Left lung (tissue), 10 donors: Measurements from ENCODE around the gene OR51A7. TPM values are rescaled to one million over a fixed set of nuclear protein-coding genes. Genes with fewer than 3 reads are reported as not detected.

Experiments used
- ATAC-seq: fragments of 200-7000 bp; cut with Tn5 transposase; one replicate; pipeline ENCODE4 v1.9.1; 2020; ENCODE audit warnings: moderate library complexity
- DNase-seq, 4 donors: peaks; one replicate each; pipeline ENCODE4 v3.0.0-alpha.2; 2013 to 2020
- H3K27ac ChIP-seq, 2 donors: fragments of 200-600 bp; sonication (generic) in 1 of 2; one replicate each; pipeline versions ENCODE4 v1.5.0 to v1.8.0; 2020 to 2021
- H3K27me3 ChIP-seq, 2 donors: fragments of 200-600 bp; sonication (generic) in 1 of 2; one replicate each; pipeline versions ENCODE4 v1.5.0 to v1.8.0; 2020 to 2021
- H3K36me3 ChIP-seq, 2 donors: fragments of 200-600 bp; sonication (generic) in 1 of 2; one replicate each; pipeline versions ENCODE4 v1.5.0 to v1.8.0; 2020 to 2021
- H3K4me1 ChIP-seq, 2 donors: fragments of 200-600 bp; one replicate each; pipeline ENCODE4 v1.8.0; 2021
- H3K4me3 ChIP-seq, 2 donors: fragments of 200-600 bp; sonication (generic) in 1 of 2; one replicate each; pipeline versions ENCODE4 v1.5.0 to v1.8.0; 2020 to 2021; ENCODE audit warnings: mild to moderate bottlenecking in 1 of 2
- H3K9me3 ChIP-seq, 2 donors: fragments of 200-600 bp; sonication (generic) in 1 of 2; one replicate each; pipeline versions ENCODE4 v1.5.0 to v1.8.0; 2020 to 2021
- CTCF ChIP-seq, 2 donors: fragments of 200-600 bp; sonication (generic) in 1 of 2; IDR thresholded peaks; one replicate each; pipeline versions ENCODE4 v1.5.0 to v1.8.0; 2021; ENCODE audit warnings: antibody characterized with exemption in 2 of 2
- intact Hi-C, 2 donors: fragments of 100-400 bp; cut with DNase I; formaldehyde crosslinking; loops; one replicate each; pipeline versions ENCODE4 v1.11.2 to v1.14.2; 2022
- polyA plus RNA-seq, 6 donors: library from polyadenylated mRNA; unstranded; fragments of 120-200 nt; gene quantifications; one replicate each; pipeline ENCODE4 v1.2.1, GENCODE V29; 2013; ENCODE audit not compliant: insufficient read length in 6 of 6
- total RNA-seq, 2 donors: library from RNA; stranded (reverse); fragmentation: NEBNext Ultra II Directional; extraction: Animal tissue kit (Norgen Biotek cat#: 25700); gene quantifications; one replicate each; pipeline ENCODE4 v1.2.1, GENCODE V29; 2021
- donor health status: DM: no; HTN: yes; CAD: no.
- donor health status: DM: no; HTN: no; CAD: no.

Gene OR51A7
- total and polyA plus RNA-seq, 8 donors, result not detected

GRCh38 chr11:4881188-4881587 is 22.4 kb upstream of the OR51A7 start:
- Histone ChIP-seq H3K9me3 (no peaks in the 10 kb centered on the region), H3K27ac (no peak overlapping the region), H3K27me3 (no peaks in the 10 kb centered on the region), H3K36me3 (no peaks in the 10 kb centered on the region), H3K4me3 (no peak overlapping the region), H3K4me1 (no peaks in the 10 kb centered on the region)
- no peak for TF ChIP-seq CTCF (IDR thresholded peaks at IDR 0.05)
- intact Hi-C loops, result no loop called here
- DNase-seq (no peak), ATAC-seq (no peak)

GRCh38 chr11:4881860-4882500 is 21.6 kb upstream of the OR51A7 start, which contains the start of gene OR51T1:
Gene OR51T1 (plus strand): TSS chr11:4881900. CDS start chr11:4881900, 0 bp downstream.
- intact Hi-C loops, result no loop called here
- DNase-seq, result no peak
- no peak for ATAC-seq
- H3K4me3 ChIP-seq, result no peak within 1 kb of the TSS
- no peaks in the 10 kb centered on the region for H3K4me1 ChIP-seq
- no peak for TF ChIP-seq CTCF (IDR thresholded peaks at IDR 0.05)
- H3K27me3 ChIP-seq, result no peaks in the 10 kb centered on the region
- H3K9me3 ChIP-seq, result no peaks in the 10 kb centered on the region
- no peaks in the 10 kb centered on the region for H3K36me3 ChIP-seq
- H3K27ac ChIP-seq, result no peak within 1 kb of the TSS

GRCh38 chr11:4882543-4882942 is 21.0 kb upstream of the OR51A7 start:
- DNase-seq (no peak), ATAC-seq (no peak)
- Histone ChIP-seq H3K36me3 (no peaks in the 10 kb centered on the region), H3K9me3 (no peaks in the 10 kb centered on the region), H3K27ac (no peak overlapping the region), H3K4me1 (no peaks in the 10 kb centered on the region), H3K4me3 (no peak overlapping the region), H3K27me3 (no peaks in the 10 kb centered on the region)
- TF ChIP-seq CTCF (IDR thresholded peaks at IDR 0.05), result no peak
- intact Hi-C loops, result no loop called here

GRCh38 chr11:4884361-4884760 is 19.2 kb upstream of the OR51A7 start:
- Histone ChIP-seq H3K9me3 (no peaks in the 10 kb centered on the region), H3K36me3 (no peaks in the 10 kb centered on the region), H3K27ac (no peak overlapping the region), H3K27me3 (no peaks in the 10 kb centered on the region), H3K4me3 (no peak overlapping the region), H3K4me1 (no peaks in the 10 kb centered on the region)
- no peak for ATAC-seq
- no peak for DNase-seq
- no peak for TF ChIP-seq CTCF (IDR thresholded peaks at IDR 0.05)
- intact Hi-C loops, result no loop called here

GRCh38 chr11:4886186-4886585 is 17.4 kb upstream of the OR51A7 start:
- no peak overlapping the region for H3K4me3 ChIP-seq
- H3K27ac ChIP-seq, result no peak overlapping the region
- intact Hi-C loops, result no loop called here
- TF ChIP-seq CTCF (IDR thresholded peaks at IDR 0.05), result no peak
- no peaks in the 10 kb centered on the region for H3K9me3 ChIP-seq
- no peaks in the 10 kb centered on the region for H3K4me1 ChIP-seq
- no peaks in the 10 kb centered on the region for H3K36me3 ChIP-seq
- H3K27me3 ChIP-seq, result no peaks in the 10 kb centered on the region
- ATAC-seq (no peak), DNase-seq (no peak)
